T-helper 2 cell treated with Interferon-gamma antibody and Interleukin-4, amounts not matched to agents 5 μg/mL and 100 μg/mL, for 36 hours (primary cell): Measurements from ENCODE around the gene MAX.
"Not testable (repeated sequence)": the region's sequence is repeated elsewhere in the genome, so short reads cannot be mapped to it uniquely, and the experiment has no call there.

Experiments
- DNase-seq: peaks from one replicate; pipeline ENCODE4 v3.0.0; 2021; ENCODE audit warnings: low spot score
- H3K27ac Mint-ChIP-seq: one replicate; pipeline ENCODE4 v1.8.0; 2021; ENCODE audit warnings: mild to moderate bottlenecking, mixed read lengths
- H3K27me3 Mint-ChIP-seq: one replicate; pipeline ENCODE4 v1.8.0; 2021; ENCODE audit warnings: low read depth, mixed read lengths
- H3K36me3 Mint-ChIP-seq: one replicate; pipeline ENCODE4 v1.8.0; 2021; ENCODE audit warnings: low read depth, mixed read lengths
- H3K4me1 Mint-ChIP-seq: one replicate; pipeline ENCODE4 v1.8.0; 2021; ENCODE audit warnings: low read depth, mixed read lengths
- H3K4me3 Mint-ChIP-seq: one replicate; pipeline ENCODE4 v1.8.0; 2022; ENCODE audit warnings: mild to moderate bottlenecking, moderate library complexity, mixed read lengths
- H3K9me3 Mint-ChIP-seq: one replicate; pipeline ENCODE4 v1.8.0; 2021; ENCODE audit warnings: mixed read lengths

The MAX gene

DNA sequence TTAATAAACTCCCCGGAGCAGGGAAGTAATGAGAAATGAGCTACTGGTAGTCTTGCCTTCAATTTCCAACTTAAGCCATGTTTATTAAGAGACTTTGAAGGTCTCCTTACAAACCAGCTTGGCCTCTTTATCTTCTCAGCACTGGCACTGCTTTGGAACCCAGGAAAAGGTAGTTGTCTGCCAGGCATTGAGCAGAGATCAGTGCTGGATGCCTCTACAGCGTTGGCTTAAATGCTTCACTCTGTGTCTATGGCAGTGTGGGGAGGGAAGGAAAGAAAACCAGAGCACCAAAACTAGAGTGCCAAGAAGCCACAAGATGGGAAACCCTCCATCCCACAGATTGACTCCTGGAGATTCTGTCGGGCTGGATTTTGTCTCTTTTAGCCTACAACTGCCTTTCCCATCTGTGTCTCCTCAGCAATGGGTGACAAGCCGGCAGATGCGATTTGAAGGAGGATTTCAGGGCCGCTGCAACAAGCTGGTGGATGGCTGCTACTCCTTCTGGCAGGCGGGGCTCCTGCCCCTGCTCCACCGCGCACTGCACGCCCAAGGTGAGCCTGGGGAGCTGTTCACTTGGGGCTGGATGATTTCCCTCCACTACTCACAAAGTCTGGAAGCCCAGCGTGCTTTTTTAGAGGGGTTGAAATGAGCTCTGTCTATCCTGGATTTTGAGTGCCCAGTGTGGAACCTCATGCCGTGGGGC lies 58.3 kb downstream of the MAX start:
- Mint-ChIP-seq H3K4me1 (peaks cover 13% of the 10 kb centered on the region), H3K4me3 (no peak overlapping the region), H3K27ac (no peak overlapping the region), H3K27me3 (no peaks in the 10 kb centered on the region), H3K9me3 (no peaks in the 10 kb centered on the region), H3K36me3 (peaks cover 31% of the 10 kb centered on the region)
- DNase-seq: no peak

DNA sequence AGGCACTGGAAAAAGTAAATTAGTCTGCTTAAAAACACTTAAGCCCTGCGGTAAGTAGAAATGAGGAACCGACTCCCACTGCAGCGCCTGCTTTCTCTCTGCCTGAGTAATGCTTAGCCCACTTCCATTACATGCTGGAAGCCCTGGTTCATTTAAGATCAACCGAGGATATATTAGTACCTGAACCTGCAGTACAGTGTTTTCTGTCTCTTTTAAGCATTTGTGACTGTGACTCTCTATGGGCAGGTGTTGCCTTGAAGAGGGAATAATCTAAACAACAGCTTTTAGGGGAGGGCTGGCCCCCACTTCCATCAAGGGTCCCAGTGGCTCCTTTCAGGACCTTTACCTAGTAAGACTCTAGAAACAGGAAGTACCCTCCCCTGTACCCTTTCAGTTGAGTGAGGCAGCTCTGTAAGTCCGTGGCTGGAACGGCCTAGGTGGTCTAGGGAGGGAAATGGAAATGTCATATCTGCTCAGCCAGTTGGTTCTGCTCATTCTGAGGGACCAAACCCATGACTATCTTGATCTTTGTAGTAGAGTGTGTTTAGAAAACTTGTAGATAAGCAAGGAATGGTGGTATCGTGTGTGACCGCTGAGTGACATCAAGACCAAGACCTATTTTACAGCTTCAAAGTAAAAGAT lies 59.5 kb downstream of the MAX start:
- no peaks in the 10 kb centered on the region for H3K27me3 Mint-ChIP-seq
- H3K36me3 Mint-ChIP-seq: peaks cover 31% of the 10 kb centered on the region
- no peak overlapping the region for H3K27ac Mint-ChIP-seq
- no peaks in the 10 kb centered on the region for H3K9me3 Mint-ChIP-seq
- no peak overlapping the region for H3K4me3 Mint-ChIP-seq
- no peak for DNase-seq
- peaks cover 13% of the 10 kb centered on the region for H3K4me1 Mint-ChIP-seq

DNA sequence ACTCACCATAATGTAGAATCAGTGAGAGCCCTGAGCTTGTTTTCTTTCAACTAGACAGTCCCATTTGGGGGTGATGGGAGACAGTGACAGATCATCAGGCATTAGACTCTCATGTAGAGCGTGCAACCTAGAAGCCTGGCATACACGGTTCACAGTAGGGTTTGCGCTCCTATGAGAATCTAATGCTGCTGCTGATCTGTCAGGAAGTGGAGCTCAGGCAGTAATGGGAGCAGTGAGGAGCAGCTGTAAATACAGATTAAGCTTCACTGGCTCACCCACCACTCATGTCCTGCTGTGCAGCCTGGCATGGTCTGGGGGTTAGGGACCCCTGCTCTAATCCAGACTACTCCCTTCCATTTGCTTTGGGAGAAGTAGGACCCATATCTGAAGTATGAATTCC lies 60.0 kb downstream of the MAX start:
- no peak overlapping the region for H3K4me3 Mint-ChIP-seq
- DNase-seq: no peak
- H3K4me1 Mint-ChIP-seq: peaks cover 9% of the 10 kb centered on the region
- no peaks in the 10 kb centered on the region for H3K27me3 Mint-ChIP-seq
- peaks cover 28% of the 10 kb centered on the region for H3K36me3 Mint-ChIP-seq
- H3K27ac Mint-ChIP-seq: no peak overlapping the region
- no peaks in the 10 kb centered on the region for H3K9me3 Mint-ChIP-seq

- H3K36me3 Mint-ChIP-seq: peaks cover 24% of the 10 kb centered on the region
- no peak overlapping the region for H3K27ac Mint-ChIP-seq
- no peaks in the 10 kb centered on the region for H3K9me3 Mint-ChIP-seq
- DNase-seq: no peak
- H3K4me3 Mint-ChIP-seq: no peak overlapping the region
- H3K27me3 Mint-ChIP-seq: no peaks in the 10 kb centered on the region
- peaks cover 6% of the 10 kb centered on the region for H3K4me1 Mint-ChIP-seq
Measured at GRCh38 chr14:65041434-65041915, 60.8 kb downstream of the MAX start.

GRCh38 chr14:65040666-65041433 lies 61.5 kb downstream of the MAX start:
- Mint-ChIP-seq H3K9me3 (no peaks in the 10 kb centered on the region), H3K36me3 (peaks cover 24% of the 10 kb centered on the region)

GRCh38 chr14:65038966-65039365 lies 63.4 kb downstream of the MAX start:
- DNase-seq: no peak
- Mint-ChIP-seq H3K4me3 (no peak overlapping the region), H3K4me1 (peaks cover 2% of the 10 kb centered on the region), H3K36me3 (peaks cover 20% of the 10 kb centered on the region), H3K9me3 (no peaks in the 10 kb centered on the region), H3K27me3 (no peaks in the 10 kb centered on the region), H3K27ac (no peak overlapping the region)

More at GRCh38 chr14:65040666-65041433, 61.5 kb downstream of the MAX start:
- Mint-ChIP-seq H3K4me3 (no peak overlapping the region), H3K27ac (no peak overlapping the region), H3K27me3 (no peaks in the 10 kb centered on the region), H3K4me1 (peaks cover 6% of the 10 kb centered on the region)
- DNase-seq: no peak

DNA sequence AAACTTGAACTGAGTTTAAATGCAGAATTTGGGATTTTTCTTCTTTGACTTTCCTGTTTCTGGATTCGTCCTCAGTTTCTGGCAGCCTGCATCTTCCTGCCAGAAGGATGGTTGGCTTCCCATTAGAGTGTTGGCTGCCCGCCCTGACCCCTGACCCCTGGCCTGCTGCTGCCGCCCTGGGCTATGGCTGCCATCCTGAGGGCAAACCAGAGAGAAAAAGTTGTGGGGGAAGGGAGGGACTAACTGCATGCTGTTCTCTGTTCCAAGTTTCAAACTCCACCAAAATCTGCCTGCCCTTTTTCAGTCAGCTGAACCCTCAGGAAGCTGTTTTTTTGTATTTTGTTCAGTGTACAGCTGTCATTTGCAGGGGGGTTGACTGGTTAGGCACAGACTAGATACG lies 67.3 kb downstream of the MAX start:
- DNase-seq: no peak
- Mint-ChIP-seq H3K27ac (no peak overlapping the region), H3K36me3 (peaks cover 28% of the 10 kb centered on the region), H3K27me3 (no peaks in the 10 kb centered on the region), H3K4me1 (no peaks in the 10 kb centered on the region), H3K9me3 (no peaks in the 10 kb centered on the region), H3K4me3 (no peak overlapping the region)

DNA sequence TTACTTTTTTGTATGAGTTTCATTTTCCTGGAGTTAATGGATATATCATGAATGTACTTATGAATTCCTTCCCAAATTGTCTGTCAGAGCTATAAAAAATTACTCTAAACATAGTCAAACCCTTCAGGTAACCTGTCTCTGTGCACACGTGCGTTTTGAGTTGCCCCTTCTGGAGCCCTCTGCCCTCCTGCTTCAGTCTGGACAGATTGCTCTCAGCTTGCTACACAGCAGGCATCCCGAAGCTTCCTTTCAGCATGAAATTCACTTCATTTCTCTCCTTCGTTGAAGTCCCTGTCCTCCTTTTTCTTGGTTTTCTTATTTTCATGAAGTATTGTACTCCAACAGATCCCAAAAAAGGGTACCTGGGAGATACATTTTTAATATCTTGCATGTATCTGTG lies 68.3 kb downstream of the MAX start:
- Mint-ChIP-seq H3K36me3 (peaks cover 35% of the 10 kb centered on the region), H3K27me3 (no peaks in the 10 kb centered on the region), H3K4me1 (no peaks in the 10 kb centered on the region), H3K9me3 (no peaks in the 10 kb centered on the region), H3K4me3 (no peak overlapping the region), H3K27ac (no peak overlapping the region)
- DNase-seq: no peak

- Mint-ChIP-seq H3K27me3 (no peaks in the 10 kb centered on the region), H3K9me3 (no peaks in the 10 kb centered on the region), H3K27ac (no peak overlapping the region), H3K36me3 (peaks cover 35% of the 10 kb centered on the region), H3K4me3 (no peak overlapping the region), H3K4me1 (no peaks in the 10 kb centered on the region)
- no peak for DNase-seq
Measured at GRCh38 chr14:65033181-65033580, 69.1 kb downstream of the MAX start.

DNA sequence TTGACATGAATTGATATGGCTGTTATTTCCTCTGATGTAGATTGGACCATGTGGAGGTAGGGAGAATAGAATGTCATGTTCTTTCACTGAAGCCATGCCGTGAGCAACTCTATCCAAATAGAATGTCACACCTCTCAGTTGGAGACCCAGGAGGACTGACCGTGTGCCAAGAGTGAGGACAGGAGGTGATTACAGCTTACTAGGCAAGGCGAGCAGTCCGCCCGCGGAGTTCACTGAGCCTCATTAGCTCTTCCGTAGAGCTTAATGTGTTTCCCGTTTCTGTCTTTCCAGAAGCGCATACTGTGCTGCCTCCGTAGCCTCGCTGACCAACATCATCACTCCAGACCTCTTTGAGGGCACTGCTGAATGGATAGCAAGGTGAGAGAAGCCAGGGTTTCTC lies 70.0 kb downstream of the MAX start:
- DNase-seq: no peak
- peaks cover 35% of the 10 kb centered on the region for H3K36me3 Mint-ChIP-seq
- H3K9me3 Mint-ChIP-seq: no peaks in the 10 kb centered on the region
- H3K27ac Mint-ChIP-seq: no peak overlapping the region
- H3K27me3 Mint-ChIP-seq: no peaks in the 10 kb centered on the region
- H3K4me1 Mint-ChIP-seq: no peaks in the 10 kb centered on the region
- no peak overlapping the region for H3K4me3 Mint-ChIP-seq

GRCh38 chr14:65031321-65031720 lies 71.0 kb downstream of the MAX start:
- not testable (repeated sequence) for H3K9me3 Mint-ChIP-seq, H3K4me1 Mint-ChIP-seq, DNase-seq, H3K27ac Mint-ChIP-seq, H3K4me3 Mint-ChIP-seq, H3K27me3 Mint-ChIP-seq
- peaks cover 33% of the 10 kb centered on the region for H3K36me3 Mint-ChIP-seq

DNA sequence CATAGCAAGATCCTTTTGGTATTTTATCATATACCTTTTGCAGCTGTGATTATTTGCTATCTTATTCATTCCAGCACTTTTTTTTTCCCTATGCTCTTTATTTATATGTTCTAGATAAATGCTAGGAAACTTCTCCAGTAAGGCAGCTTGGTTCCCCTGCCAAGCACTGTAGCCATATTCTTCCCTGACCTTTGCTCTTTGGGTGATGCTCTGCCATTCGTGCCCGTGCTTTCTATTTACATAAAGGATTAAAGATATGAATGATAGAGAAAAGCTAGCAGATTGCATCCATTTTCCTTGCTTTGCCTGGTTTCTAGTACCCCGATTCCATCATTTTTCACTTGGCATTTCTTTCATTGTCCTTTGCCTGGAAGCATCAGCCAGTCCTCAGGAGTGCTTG lies 73.4 kb downstream of the MAX start:
- Mint-ChIP-seq H3K36me3 (peaks cover 27% of the 10 kb centered on the region), H3K4me3 (no peak overlapping the region), H3K9me3 (no peaks in the 10 kb centered on the region), H3K27me3 (no peaks in the 10 kb centered on the region), H3K27ac (no peak overlapping the region), H3K4me1 (no peaks in the 10 kb centered on the region)
- DNase-seq: no peak

DNA sequence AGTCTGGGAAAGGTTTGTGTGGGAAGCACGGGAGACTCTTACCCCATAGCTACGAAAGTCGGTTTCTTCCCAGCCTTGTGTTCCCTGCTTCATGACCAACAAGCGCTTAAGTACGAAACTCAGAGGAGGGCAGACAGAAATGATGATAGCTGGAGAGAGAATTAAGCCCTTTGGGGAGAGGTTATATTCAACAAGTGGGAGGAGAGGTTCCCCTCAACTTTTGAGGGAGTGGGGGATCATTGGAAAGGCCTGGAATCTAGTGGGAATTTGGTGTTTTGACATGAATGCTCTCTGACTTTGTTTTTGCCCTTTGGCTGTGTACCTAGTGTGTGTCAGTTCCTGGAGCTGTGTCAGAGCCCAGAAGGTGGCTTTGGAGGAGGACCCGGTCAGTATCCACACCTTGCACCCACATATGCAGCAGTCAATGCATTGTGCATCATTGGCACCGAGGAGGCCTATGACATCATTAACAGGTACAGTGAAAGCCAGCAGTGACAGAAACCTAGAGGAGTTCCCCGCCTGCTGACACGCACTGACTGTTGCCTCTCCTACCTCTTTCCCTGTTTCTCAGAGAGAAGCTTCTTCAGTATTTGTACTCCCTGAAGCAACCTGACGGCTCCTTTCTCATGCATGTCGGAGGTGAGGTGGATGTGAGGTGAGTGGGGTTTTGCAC lies 75.1 kb downstream of the MAX start:
- H3K4me1 Mint-ChIP-seq: no peaks in the 10 kb centered on the region
- H3K27me3 Mint-ChIP-seq: no peaks in the 10 kb centered on the region
- DNase-seq: no peak
- H3K27ac Mint-ChIP-seq: no peak overlapping the region
- peaks cover 20% of the 10 kb centered on the region for H3K36me3 Mint-ChIP-seq
- no peaks in the 10 kb centered on the region for H3K9me3 Mint-ChIP-seq
- no peak overlapping the region for H3K4me3 Mint-ChIP-seq

GRCh38 chr14:65026526-65026925 lies 75.8 kb downstream of the MAX start:
- no peaks in the 10 kb centered on the region for H3K9me3 Mint-ChIP-seq

More at GRCh38 chr14:65026526-65026925, 75.8 kb downstream of the MAX start:
- no peak for DNase-seq
- Mint-ChIP-seq H3K27me3 (no peaks in the 10 kb centered on the region), H3K4me3 (no peak overlapping the region), H3K27ac (no peak overlapping the region), H3K36me3 (peaks cover 15% of the 10 kb centered on the region), H3K4me1 (no peaks in the 10 kb centered on the region)
